Measurements from ENCODE around the gene TMEM98.
"Not testable (repeated sequence)": the region's sequence is repeated elsewhere in the genome, so short reads cannot be mapped to it uniquely, and the experiment has no call there.

The TMEM98 gene

DNA sequence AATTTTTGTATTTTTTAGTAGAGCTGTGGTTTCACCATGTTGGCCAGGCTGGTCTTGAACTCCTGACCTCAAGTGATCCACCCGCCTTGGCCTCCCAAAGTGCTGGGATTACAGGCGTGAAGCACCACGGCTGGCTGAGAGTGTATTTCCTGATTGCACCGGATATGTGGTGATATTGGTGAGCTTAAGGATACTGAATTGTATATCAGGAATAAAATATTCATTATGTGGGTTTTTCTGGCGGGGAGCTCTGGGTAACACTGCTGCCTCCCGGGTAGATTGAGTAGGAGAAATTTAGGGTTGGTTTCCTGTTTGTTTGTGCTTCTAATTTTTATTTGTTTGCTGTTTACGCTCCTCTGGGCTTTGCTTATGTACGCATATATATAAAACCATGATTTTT lies 7.7 kb upstream of the TMEM98 start:
- H3K36me3 ChIP-seq (ENCODE audit: control insufficient read depth in 4 of 4, insufficient read depth in 4 of 4, low read length in 3 of 4), result no peaks in the 10 kb centered on the region
- H3K27ac ChIP-seq (ENCODE audit: insufficient read depth in 1 of 2, low read depth in 1 of 2, low read length in 2 of 2, poor library complexity in 1 of 2, severe bottlenecking in 2 of 2), result no peak overlapping the region
- ChIA-PET POLR2A (no interaction called here), CTCF (interaction anchor here (0.8 to 1.2 kb wide), 2 partner anchors 9 to 17 kb away, joined by 3 read pairs; no protein-coding TSS in a partner anchor)
- H3K9me3 ChIP-seq (ENCODE audit: control extremely low read depth in 1 of 5, control insufficient read depth in 4 of 5, insufficient read depth in 2 of 5, low read depth in 1 of 5, low read length in 4 of 5), result no peaks in the 10 kb centered on the region
- H3K4me3 ChIP-seq (ENCODE audit: control insufficient read depth in 1 of 7, extremely low read depth in 1 of 7, insufficient read depth in 4 of 7, low read depth in 2 of 7, low read length in 6 of 7), result no peak overlapping the region
- no peaks in the 10 kb centered on the region for H3K4me1 ChIP-seq (ENCODE audit: control extremely low read depth in 1 of 4, control insufficient read depth in 4 of 4, insufficient read depth in 4 of 4, low read length in 3 of 4)
- DNase-seq, result no peak
- WGBS (ENCODE audit: insufficient coverage), result 90% methylated on average over 2 of the region's 8 CpGs
- H3K27me3 ChIP-seq (replicated peaks in 2 of 5; ENCODE audit: control insufficient read depth in 4 of 5, insufficient read depth in 5 of 5, low read length in 4 of 5), result peaks cover 0 to 2% (median 0%) of the 10 kb centered on the region in 5 experiments

DNA sequence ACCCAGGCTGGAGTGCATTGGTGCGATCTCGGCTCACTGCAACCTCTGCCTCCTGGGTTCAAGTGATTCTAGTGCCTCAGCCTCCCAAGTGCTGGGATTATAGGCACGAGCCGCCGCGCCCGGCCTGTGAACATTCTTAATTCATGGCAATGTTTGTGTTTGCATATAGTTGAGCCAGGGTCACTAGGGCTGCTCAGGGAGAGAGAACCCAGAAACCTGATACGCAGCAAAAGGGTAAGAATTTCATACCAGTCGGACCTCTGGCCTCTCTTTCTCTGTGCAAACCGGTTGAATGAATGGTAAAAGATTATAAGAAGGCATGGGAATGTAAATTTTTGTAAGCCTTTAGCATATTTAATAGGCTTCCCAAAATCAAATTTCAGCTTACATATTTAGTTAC lies 6.9 kb upstream of the TMEM98 start:
- no peak for DNase-seq
- Histone ChIP-seq H3K27me3 (replicated peaks in 2 of 5; ENCODE audit: control insufficient read depth in 4 of 5, insufficient read depth in 5 of 5, low read length in 4 of 5) (peaks cover 0 to 2% (median 1%) of the 10 kb centered on the region in 5 experiments), H3K36me3 (ENCODE audit: control insufficient read depth in 4 of 4, insufficient read depth in 4 of 4, low read length in 3 of 4) (no peaks in the 10 kb centered on the region), H3K4me1 (ENCODE audit: control extremely low read depth in 1 of 4, control insufficient read depth in 4 of 4, insufficient read depth in 4 of 4, low read length in 3 of 4) (no peaks in the 10 kb centered on the region), H3K4me3 (ENCODE audit: control insufficient read depth in 1 of 7, extremely low read depth in 1 of 7, insufficient read depth in 4 of 7, low read depth in 2 of 7, low read length in 6 of 7) (no peak overlapping the region), H3K9me3 (ENCODE audit: control extremely low read depth in 1 of 5, control insufficient read depth in 4 of 5, insufficient read depth in 2 of 5, low read depth in 1 of 5, low read length in 4 of 5) (no peaks in the 10 kb centered on the region), H3K27ac (ENCODE audit: insufficient read depth in 1 of 2, low read depth in 1 of 2, low read length in 2 of 2, poor library complexity in 1 of 2, severe bottlenecking in 2 of 2) (no peak overlapping the region)
- WGBS (ENCODE audit: insufficient coverage), result 93% methylated on average over 4 of the region's 10 CpGs
- CTCF ChIA-PET, result no interaction called here
- POLR2A ChIA-PET, result no interaction called here

GRCh38 chr17:32923905-32924304 lies 4.0 kb upstream of the TMEM98 start:
- no CpG with 5 or more reads among the region's 3 CpGs for WGBS (ENCODE audit: insufficient coverage)
- H3K4me3 ChIP-seq (ENCODE audit: control insufficient read depth in 1 of 7, extremely low read depth in 1 of 7, insufficient read depth in 4 of 7, low read depth in 2 of 7, low read length in 6 of 7); POLR2A ChIA-PET; DNase-seq; H3K27ac ChIP-seq (ENCODE audit: insufficient read depth in 1 of 2, low read depth in 1 of 2, low read length in 2 of 2, poor library complexity in 1 of 2, severe bottlenecking in 2 of 2); H3K9me3 ChIP-seq (ENCODE audit: control extremely low read depth in 1 of 5, control insufficient read depth in 4 of 5, insufficient read depth in 2 of 5, low read depth in 1 of 5, low read length in 4 of 5); H3K36me3 ChIP-seq (ENCODE audit: control insufficient read depth in 4 of 4, insufficient read depth in 4 of 4, low read length in 3 of 4); CTCF ChIA-PET: not testable (repeated sequence)
- peaks cover 0 to 14% (median 11%) of the 10 kb centered on the region in 4 experiments for H3K4me1 ChIP-seq (ENCODE audit: control extremely low read depth in 1 of 4, control insufficient read depth in 4 of 4, insufficient read depth in 4 of 4, low read length in 3 of 4)
- peaks cover 3 to 17% (median 10%) of the 10 kb centered on the region in 5 experiments for H3K27me3 ChIP-seq (replicated peaks in 2 of 5; ENCODE audit: control insufficient read depth in 4 of 5, insufficient read depth in 5 of 5, low read length in 4 of 5)

- no peak for DNase-seq
- ChIA-PET CTCF (no interaction called here), POLR2A (interaction anchor here (0.6 kb wide), 1 partner anchor 11 kb away, joined by 6 read pairs; no protein-coding TSS in a partner anchor)
- Histone ChIP-seq H3K4me1 (ENCODE audit: control extremely low read depth in 1 of 4, control insufficient read depth in 4 of 4, insufficient read depth in 4 of 4, low read length in 3 of 4) (peaks cover 0 to 19% (median 13%) of the 10 kb centered on the region in 4 experiments), H3K27me3 (replicated peaks in 2 of 5; ENCODE audit: control insufficient read depth in 4 of 5, insufficient read depth in 5 of 5, low read length in 4 of 5) (peaks cover 3 to 29% (median 16%) of the 10 kb centered on the region in 5 experiments), H3K36me3 (ENCODE audit: control insufficient read depth in 4 of 4, insufficient read depth in 4 of 4, low read length in 3 of 4) (no peaks in the 10 kb centered on the region), H3K4me3 (ENCODE audit: control insufficient read depth in 1 of 7, extremely low read depth in 1 of 7, insufficient read depth in 4 of 7, low read depth in 2 of 7, low read length in 6 of 7) (no peak overlapping the region), H3K9me3 (ENCODE audit: control extremely low read depth in 1 of 5, control insufficient read depth in 4 of 5, insufficient read depth in 2 of 5, low read depth in 1 of 5, low read length in 4 of 5) (no peaks in the 10 kb centered on the region), H3K27ac (ENCODE audit: insufficient read depth in 1 of 2, low read depth in 1 of 2, low read length in 2 of 2, poor library complexity in 1 of 2, severe bottlenecking in 2 of 2) (no peak overlapping the region)
- WGBS (ENCODE audit: insufficient coverage), result 97% methylated on average over 5 of the region's 5 CpGs
These were observed 1.8 kb upstream of the TMEM98 start for GRCh38 chr17:32926183-32926582.

- H3K4me3 ChIP-seq (ENCODE audit: control insufficient read depth in 1 of 7, extremely low read depth in 1 of 7, insufficient read depth in 4 of 7, low read depth in 2 of 7, low read length in 6 of 7); CTCF ChIA-PET; H3K9me3 ChIP-seq (ENCODE audit: control extremely low read depth in 1 of 5, control insufficient read depth in 4 of 5, insufficient read depth in 2 of 5, low read depth in 1 of 5, low read length in 4 of 5); DNase-seq; H3K36me3 ChIP-seq (ENCODE audit: control insufficient read depth in 4 of 4, insufficient read depth in 4 of 4, low read length in 3 of 4); H3K27ac ChIP-seq (ENCODE audit: insufficient read depth in 1 of 2, low read depth in 1 of 2, low read length in 2 of 2, poor library complexity in 1 of 2, severe bottlenecking in 2 of 2): not testable (repeated sequence)
- Histone ChIP-seq H3K27me3 (replicated peaks in 2 of 5; ENCODE audit: control insufficient read depth in 4 of 5, insufficient read depth in 5 of 5, low read length in 4 of 5) (peaks cover 3 to 30% (median 16%) of the 10 kb centered on the region in 5 experiments), H3K4me1 (ENCODE audit: control extremely low read depth in 1 of 4, control insufficient read depth in 4 of 4, insufficient read depth in 4 of 4, low read length in 3 of 4) (peaks cover 0 to 19% (median 13%) of the 10 kb centered on the region in 4 experiments)
- 92% methylated on average over 5 of the region's 8 CpGs for WGBS (ENCODE audit: insufficient coverage)
- POLR2A ChIA-PET, result interaction anchor here (0.6 kb wide), 1 partner anchor 12 kb away, joined by 6 read pairs; no protein-coding TSS in a partner anchor
These were observed 1.2 kb upstream of the TMEM98 start for GRCh38 chr17:32926789-32927188.

DNA sequence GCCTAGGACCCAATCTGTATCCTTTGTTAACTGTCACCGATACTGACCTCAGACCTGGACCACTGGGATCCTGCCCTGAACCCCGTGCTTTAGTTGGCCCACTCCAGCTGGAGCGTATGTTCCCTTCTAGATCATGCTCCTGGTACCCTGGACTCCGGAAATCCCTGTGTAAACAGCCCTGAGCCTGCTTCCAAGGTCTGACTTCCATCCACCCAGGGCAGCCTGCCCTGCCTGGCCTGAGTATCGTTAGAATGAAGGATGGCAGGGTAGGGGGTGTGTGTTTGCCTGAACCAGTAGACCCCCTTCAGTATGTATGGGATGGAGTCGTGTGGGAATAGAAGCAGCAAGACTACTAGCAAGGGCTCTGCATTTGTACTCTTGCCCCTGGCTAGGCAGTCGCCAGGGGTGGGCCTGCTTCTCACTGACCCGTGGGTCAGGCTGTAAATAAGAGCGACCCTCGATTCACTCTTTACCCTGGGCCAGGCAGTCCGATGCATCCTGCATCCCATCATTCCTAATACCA lies 691 bp upstream of the TMEM98 start:
- ChIA-PET POLR2A (no interaction called here), CTCF (no interaction called here)
- no peaks in the 10 kb centered on the region for H3K36me3 ChIP-seq (ENCODE audit: control insufficient read depth in 4 of 4, insufficient read depth in 4 of 4, low read length in 3 of 4)
- peak overlapping the region in 6 of 7 experiments; percentile 41 to 72 (median 52) for H3K4me3 ChIP-seq (ENCODE audit: control insufficient read depth in 1 of 7, extremely low read depth in 1 of 7, insufficient read depth in 4 of 7, low read depth in 2 of 7, low read length in 6 of 7)
- DNase-seq, result no peak
- 47% methylated on average over 11 of the region's 11 CpGs for WGBS (ENCODE audit: insufficient coverage)
- H3K4me1 ChIP-seq (ENCODE audit: control extremely low read depth in 1 of 4, control insufficient read depth in 4 of 4, insufficient read depth in 4 of 4, low read length in 3 of 4), result peaks cover 0 to 19% (median 13%) of the 10 kb centered on the region in 4 experiments
- H3K27ac ChIP-seq (ENCODE audit: insufficient read depth in 1 of 2, low read depth in 1 of 2, low read length in 2 of 2, poor library complexity in 1 of 2, severe bottlenecking in 2 of 2), result no peak overlapping the region
- H3K9me3 ChIP-seq (ENCODE audit: control extremely low read depth in 1 of 5, control insufficient read depth in 4 of 5, insufficient read depth in 2 of 5, low read depth in 1 of 5, low read length in 4 of 5), result no peaks in the 10 kb centered on the region
- H3K27me3 ChIP-seq (replicated peaks in 2 of 5; ENCODE audit: control insufficient read depth in 4 of 5, insufficient read depth in 5 of 5, low read length in 4 of 5), result peaks cover 3 to 30% (median 16%) of the 10 kb centered on the region in 5 experiments

- Histone ChIP-seq H3K27ac (ENCODE audit: insufficient read depth in 1 of 2, low read depth in 1 of 2, low read length in 2 of 2, poor library complexity in 1 of 2, severe bottlenecking in 2 of 2) (no peak overlapping the region), H3K36me3 (ENCODE audit: control insufficient read depth in 4 of 4, insufficient read depth in 4 of 4, low read length in 3 of 4) (no peaks in the 10 kb centered on the region), H3K27me3 (replicated peaks in 2 of 5; ENCODE audit: control insufficient read depth in 4 of 5, insufficient read depth in 5 of 5, low read length in 4 of 5) (peaks cover 3 to 30% (median 16%) of the 10 kb centered on the region in 5 experiments), H3K4me1 (ENCODE audit: control extremely low read depth in 1 of 4, control insufficient read depth in 4 of 4, insufficient read depth in 4 of 4, low read length in 3 of 4) (peaks cover 0 to 19% (median 13%) of the 10 kb centered on the region in 4 experiments), H3K9me3 (ENCODE audit: control extremely low read depth in 1 of 5, control insufficient read depth in 4 of 5, insufficient read depth in 2 of 5, low read depth in 1 of 5, low read length in 4 of 5) (no peaks in the 10 kb centered on the region), H3K4me3 (ENCODE audit: control insufficient read depth in 1 of 7, extremely low read depth in 1 of 7, insufficient read depth in 4 of 7, low read depth in 2 of 7, low read length in 6 of 7) (peak overlapping the region in 6 of 7 experiments; percentile 39 to 80 (median 66))
- ChIA-PET POLR2A (no interaction called here), CTCF (interaction anchor here (1.1 to 1.9 kb wide), 7 partner anchors 8 to 146 kb away, joined by 3 to 7 read pairs (median 5); partner anchors contain the start of gene MYO1D)
- DNase-seq, result peak in 1 of 3 donors; percentile 24
- WGBS (ENCODE audit: insufficient coverage), result 26% methylated on average over 11 of the region's 19 CpGs
These were observed 908 bp downstream of the TMEM98 start for GRCh38 chr17:32928586-32929535.

Measured in common myeloid progenitor, CD34-positive (primary cell).